NCI-H748 (cell line): ENCODE data around the gene DERL3.

ENCODE experiments used
- DNase-seq: peaks from one replicate; lab custom pipeline; 2025; ENCODE audit not compliant: unreplicated experiment; lab: John Stamatoyannopoulos, UW

DERL3 gene

GRCh38 chr22:23806837-23807236 lies 32.0 kb downstream of the DERL3 start:
- no peak for DNase-seq

GRCh38 chr22:23804781-23805291 lies 34.0 kb downstream of the DERL3 start:
- no peak for DNase-seq

GRCh38 chr22:23803001-23803819 lies 35.6 kb downstream of the DERL3 start:
- DNase-seq, result no peak

- DNase-seq, result no peak
These were observed 36.9 kb downstream of the DERL3 start for GRCh38 chr22:23801886-23802377.

GRCh38 chr22:23801238-23801821 lies 37.5 kb downstream of the DERL3 start:
- DNase-seq, result no peak

GRCh38 chr22:23800297-23801237 lies 38.2 kb downstream of the DERL3 start:
- no peak for DNase-seq

- DNase-seq, result no peak
These were observed 42.3 kb downstream of the DERL3 start for GRCh38 chr22:23796461-23796860.

GRCh38 chr22:23793326-23793725 lies 45.5 kb downstream of the DERL3 start:
- no peak for DNase-seq

- DNase-seq, result no peak
These were observed 46.8 kb downstream of the DERL3 start for GRCh38 chr22:23791738-23792645.

GRCh38 chr22:23790819-23791737 lies 47.7 kb downstream of the DERL3 start:
- no peak for DNase-seq

GRCh38 chr22:23789638-23790037 lies 49.2 kb downstream of the DERL3 start:
- no peak for DNase-seq

GRCh38 chr22:23789121-23789520 lies 49.7 kb downstream of the DERL3 start:
- peak; percentile 68 for DNase-seq

- no peak for DNase-seq
These were observed 50.9 kb downstream of the DERL3 start for GRCh38 chr22:23787910-23788309.

GRCh38 chr22:23787600-23787896 lies 51.3 kb downstream of the DERL3 start:
- DNase-seq, result no peak

GRCh38 chr22:23786752-23787599 lies 51.8 kb downstream of the DERL3 start, which contains the start of gene SMARCB1:
TSS of gene SMARCB1 (plus strand) at chr22:23786966. CDS start at chr22:23787170, 204 bp downstream.
- peak; percentile 87 for DNase-seq

- DNase-seq, result no peak
These were observed 52.5 kb downstream of the DERL3 start for GRCh38 chr22:23786261-23786710.
